Right lobe of liver (tissue), 4 donors: ENCODE results near the gene RND2.

Experiments used
- CTCF ChIP-seq, 4 donors: fragments of 200-600 bp in 3 of 4; fragments of 450-650 bp in 1 of 4; IDR thresholded peaks; one replicate each; pipeline versions ENCODE4 v1.5.1 to v1.8.0; 2016 to 2022; ENCODE audit warnings: antibody characterized with exemption in 4 of 4, mild to moderate bottlenecking in 2 of 4
- POLR2A ChIP-seq: fragments of 450-650 bp; IDR thresholded peaks from one replicate; pipeline ENCODE4 v1.6.1; 2017; ENCODE audit warnings: antibody characterized with exemption, mild to moderate bottlenecking
- donor health status: DM: no; HTN: no; CAD: no.
- donor health status: DM: no; HTN: no; CAD: no.
- donor health status: DM: no; HTN: yes; CAD: no.

GRCh38 chr17:43024407-43025289, at the start of gene RND2:
- TF ChIP-seq CTCF (IDR thresholded peaks at IDR 0.05) (peak; percentile 75 to 88 (median 78)), POLR2A (peak; percentile 19)
